SIG-M5 (cell line): ENCODE results near the gene FAM186B.
"Not testable (repeated sequence)": the region's sequence is repeated elsewhere in the genome, so short reads cannot be mapped to it uniquely, and the experiment has no call there.

Experiments
- DNase-seq: peaks from one replicate; lab custom pipeline; 2025; lab: John Stamatoyannopoulos, UW

Gene FAM186B

GRCh38 chr12:49633703-49634345 lies 28.4 kb upstream of the FAM186B start:
- DNase-seq, result no peak

- no peak for DNase-seq
Measured at GRCh38 chr12:49632986-49633702, 27.7 kb upstream of the FAM186B start.

GRCh38 chr12:49632401-49632800 lies 27.0 kb upstream of the FAM186B start:
- no peak for DNase-seq

- DNase-seq, result no peak
Measured at GRCh38 chr12:49631336-49631907, 26.0 kb upstream of the FAM186B start.

GRCh38 chr12:49627752-49628360 lies 22.4 kb upstream of the FAM186B start:
- DNase-seq, result no peak

GRCh38 chr12:49626836-49627235 lies 21.4 kb upstream of the FAM186B start:
- no peak for DNase-seq

GRCh38 chr12:49626169-49626835 lies 20.9 kb upstream of the FAM186B start:
- DNase-seq, result no peak

GRCh38 chr12:49624921-49625577 lies 19.6 kb upstream of the FAM186B start:
- DNase-seq, result no peak

GRCh38 chr12:49623142-49623904 lies 17.9 kb upstream of the FAM186B start, which contains the start of gene PRPF40B:
TSS of gene PRPF40B (plus strand) at chr12:49623561. CDS start at chr12:49623591, 30 bp downstream.
- DNase-seq, result no peak

GRCh38 chr12:49622501-49623141 lies 17.2 kb upstream of the FAM186B start:
- no peak for DNase-seq

GRCh38 chr12:49621651-49622500 lies 16.4 kb upstream of the FAM186B start:
- no peak for DNase-seq

- no peak for DNase-seq
Measured at GRCh38 chr12:49619286-49619685, 13.8 kb upstream of the FAM186B start.

- no peak for DNase-seq
Measured at GRCh38 chr12:49618576-49618975, 13.1 kb upstream of the FAM186B start.

GRCh38 chr12:49616533-49617219 lies 11.2 kb upstream of the FAM186B start:
- no peak for DNase-seq

GRCh38 chr12:49615725-49616124 lies 10.3 kb upstream of the FAM186B start:
- no peak for DNase-seq

- no peak for DNase-seq
Measured at GRCh38 chr12:49612210-49612609, 6.8 kb upstream of the FAM186B start.

- DNase-seq, result not testable (repeated sequence)
Measured at GRCh38 chr12:49610785-49611184, 5.3 kb upstream of the FAM186B start.

- DNase-seq, result no peak
Measured at GRCh38 chr12:49609875-49610154, 4.4 kb upstream of the FAM186B start.
